H1 (cell line): ENCODE measurements around the gene NNMT. TPM values are rescaled to one million over a fixed set of nuclear protein-coding genes. Genes with fewer than 3 reads are reported as not detected.

Experiments
- CHD7 ChIP-seq: fragments of 300-600 bp; sonication (generic); IDR thresholded peaks from 2 replicates; pipeline ENCODE4 v1.7.1; 2012; ENCODE audit warnings: low read length, moderate library complexity, mild to moderate bottlenecking, inconsistent platforms; ENCODE audit not compliant: insufficient replicate concordance
- POLR2AphosphoS5 ChIP-seq: IDR thresholded peaks from 2 replicates; pipeline ENCODE4 v1.6.1; 2011; ENCODE audit warnings: low read depth, low read length
- POU5F1 ChIP-seq: IDR thresholded peaks from 2 replicates; pipeline ENCODE4 v1.6.1; 2011; ENCODE audit warnings: low read depth, mild to moderate bottlenecking, low read length, moderate library complexity
- SIX5 ChIP-seq: IDR thresholded peaks from 2 replicates; pipeline ENCODE4 v1.6.1; 2011; ENCODE audit warnings: mild to moderate bottlenecking, low read depth, low read length
- polyA plus RNA-seq, 7 experiments: library from polyadenylated mRNA; depleted of rRNA in 3 of 7; stranded (reverse) in 5 of 7; unstranded in 2 of 7; fragments of >200 nt in 5 of 7; fragments of 200-250 nt in 2 of 7; gene quantifications; 1 replicate in 5 of 7; 2 replicates in 1 of 7; 4 replicates in 1 of 7; pipeline versions ENCODE4 v1.2.1 to v1.2.3, GENCODE V29; 2011 to 2013; ENCODE audit warnings: missing spikeins in 2 of 7, mixed read lengths in 2 of 7
- total RNA-seq: library from RNA; stranded (reverse); fragmentation: NEBNext Ultra II Directional; extraction: Animal tissue kit (Norgen Biotek cat#: 25700); gene quantifications from 2 replicates; pipeline ENCODE4 v1.2.1, GENCODE V29; 2021

The NNMT gene
- total and polyA plus RNA-seq, 2 of the 8 experiments (the other 6 are each of a cell fraction or from before 2014, with no cell fraction given) = not detected

GRCh38 chr11:114275280-114275679 lies 20.9 kb upstream of the NNMT start (continued):
- TF ChIP-seq CHD7 = no peak
- TF ChIP-seq SIX5 = no peak
- TF ChIP-seq POU5F1 = no peak
- TF ChIP-seq POLR2AphosphoS5 = no peak
- TF ChIP-seq, all 59 proteins: peak for 0
